HCT116 (cell line): ENCODE measurements around the gene MYO1A. TPM values are rescaled to one million over a fixed set of nuclear protein-coding genes. Genes with fewer than 3 reads are reported as not detected.
"Not testable (repeated sequence)": the region's sequence is repeated elsewhere in the genome, so short reads cannot be mapped to it uniquely, and the experiment has no call there.

ENCODE experiments used
- ATAC-seq: fragments of 200-7000 bp; cut with Tn5 transposase; 2 replicates; pipeline ENCODE4 v1.9.1; 2020; ENCODE audit warnings: mild to moderate bottlenecking, moderate library complexity
- BruUV-seq: library from RNA; stranded (reverse); fragments of 400-500 nt; replicated peaks from 2 replicates; lab custom pipeline; 2021; lab: Mats Ljungman, UMichigan
- CTCF ChIA-PET: fragments of 300-600 bp; sonication (Branson Sonifier 250); formaldehyde crosslinking; loops from one replicate; lab custom pipeline; 2021; ENCODE audit warnings: antibody characterized with exemption; lab: Charles Lee
- POLR2A ChIA-PET: fragments of 300-600, 350-600 bp; sonication (Branson Sonifier 250); formaldehyde crosslinking; loops from one replicate; lab custom pipeline; 2021; ENCODE audit warnings: antibody characterized with exemption; lab: Charles Lee
- RAD21 ChIA-PET, 2 experiments: fragments of 300-600 bp; sonication (Branson Sonifier 250); formaldehyde crosslinking; loops; one replicate each; lab custom pipeline; 2023; ENCODE audit warnings: low total read pairs in 2 of 2; ENCODE audit not compliant: uncharacterized antibody in 2 of 2, unreplicated experiment in 2 of 2, low non-redundant PET in 1 of 2; lab: Charles Lee
- DNase-seq: peaks from one replicate; pipeline ENCODE4 v3.0.0-alpha.2; 2010; ENCODE audit warnings: low read depth, low spot score
- H2AFZ ChIP-seq: fragments of 200-600 bp; shearing (Covaris generic), sonication (generic); 2 replicates; pipeline ENCODE4 v1.6.1; 2017; ENCODE audit warnings: low read depth, mixed run types, mixed read lengths, antibody characterized with exemption, low read length; ENCODE audit not compliant: poor library complexity, severe bottlenecking
- H3K27ac ChIP-seq: 2 replicates; pipeline ENCODE4 v1.5.1; 2012; ENCODE audit warnings: low read depth, low read length
- H3K27me3 ChIP-seq: fragments of 200-600 bp; sonication (generic); 2 replicates; pipeline ENCODE4 v1.6.1; 2016; ENCODE audit warnings: mixed run types, low read length, mixed read lengths; ENCODE audit not compliant: insufficient read depth
- H3K36me3 ChIP-seq, 2 experiments: fragments of 200-500 bp in 1 of 2; fragments of 200-600 bp in 1 of 2; sonication (Bioruptor generic) in 1 of 2; sonication (generic) in 1 of 2; 2 replicates each; pipeline versions ENCODE4 v1.5.1 to v1.6.1; 2014 to 2016; ENCODE audit warnings: low read length in 2 of 2, inconsistent platforms in 1 of 2, mixed read lengths in 1 of 2, mixed run types in 1 of 2; ENCODE audit not compliant: insufficient read depth in 2 of 2, control insufficient read depth in 1 of 2
- H3K4me1 ChIP-seq, 2 experiments: fragments of 200-600 bp in 1 of 2; sonication (generic) in 1 of 2; 2 replicates each; pipeline versions ENCODE4 v1.5.1 to v1.6.1; 2012 to 2017; ENCODE audit warnings: low read length in 2 of 2, inconsistent platforms in 1 of 2, mild to moderate bottlenecking in 1 of 2, mixed read lengths in 1 of 2, mixed run types in 1 of 2, moderate library complexity in 1 of 2; ENCODE audit not compliant: insufficient read depth in 2 of 2, control insufficient read depth in 1 of 2
- H3K4me2 ChIP-seq: fragments of 200-600 bp; sonication (generic); 2 replicates; pipeline ENCODE4 v1.6.1; 2017; ENCODE audit warnings: mixed run types, low read length, mixed read lengths
- H3K4me3 ChIP-seq, 2 experiments: fragments of 200-600 bp in 1 of 2; sonication (generic) in 1 of 2; replicated peaks in 1 of 2; 2 replicates each; pipeline ENCODE4 v1.5.1; 2011 to 2016; ENCODE audit warnings: low read length in 2 of 2, control low read depth in 1 of 2, low read depth in 1 of 2, mild to moderate bottlenecking in 1 of 2, mixed read lengths in 1 of 2, mixed run types in 1 of 2
- H3K79me2 ChIP-seq: fragments of 200-600 bp; sonication (generic); 2 replicates; pipeline ENCODE4 v1.6.1; 2017; ENCODE audit warnings: mild to moderate bottlenecking, mixed run types, low read length, moderate library complexity, mixed read lengths; ENCODE audit not compliant: insufficient read depth
- H3K9ac ChIP-seq: fragments of 200-600 bp; sonication (generic); 2 replicates; pipeline ENCODE4 v1.6.1; 2016; ENCODE audit warnings: low read length, mixed read lengths
- H3K9me2 ChIP-seq: fragments of 200-600 bp; sonication (generic), shearing (Covaris generic); 2 replicates; pipeline ENCODE4 v1.6.1; 2017; ENCODE audit warnings: mixed run types, mild to moderate bottlenecking, moderate library complexity; ENCODE audit not compliant: insufficient read depth
- H3K9me3 ChIP-seq, 2 experiments: fragments of 200-500 bp in 1 of 2; fragments of 200-600 bp in 1 of 2; sonication (Bioruptor generic) in 1 of 2; sonication (generic) in 1 of 2; 2 replicates each; pipeline ENCODE4 v1.6.1; 2014 to 2017; ENCODE audit warnings: low read length in 2 of 2, mixed read lengths in 2 of 2, inconsistent platforms in 1 of 2, low read depth in 1 of 2, mild to moderate bottlenecking in 1 of 2, mixed run types in 1 of 2, moderate library complexity in 1 of 2; ENCODE audit not compliant: control insufficient read depth in 1 of 2, insufficient read depth in 1 of 2
- H4K20me1 ChIP-seq: fragments of 200-600 bp; sonication (generic), shearing (Covaris generic); 2 replicates; pipeline ENCODE4 v1.6.1; 2017; ENCODE audit warnings: mixed run types, mild to moderate bottlenecking, moderate library complexity; ENCODE audit not compliant: insufficient read depth
- JUND ChIP-seq: IDR thresholded peaks from 2 replicates; pipeline ENCODE4 v1.6.1; 2012
- intact Hi-C: fragments of 100-400 bp; cut with micrococcal nuclease; formaldehyde crosslinking; loops from 2 replicates; pipeline ENCODE4 v1.10.0; 2022
- total RNA-seq: library from RNA; stranded (reverse); gene quantifications from one replicate; pipeline ENCODE4 v1.2.1, GENCODE V29; 2021; ENCODE audit not compliant: unreplicated experiment

Gene MYO1A
- total RNA-seq, 1 experiment from 2014 or later, result 0.76 TPM

- H3K4me3 ChIP-seq, H2AFZ ChIP-seq, H3K27me3 ChIP-seq, H3K9me2 ChIP-seq, ATAC-seq, CTCF ChIA-PET, H3K4me2 ChIP-seq, H3K9ac ChIP-seq, H3K27ac ChIP-seq, H3K9me3 ChIP-seq, POLR2A ChIA-PET, H3K79me2 ChIP-seq, H4K20me1 ChIP-seq, RAD21 ChIA-PET, BruUV-seq, intact Hi-C loops, DNase-seq: not testable (repeated sequence)
- peaks cover 5 to 14% of the 10 kb centered on the region in 2 experiments; a peak in 3 of 4 replicates for H3K36me3 ChIP-seq
- peaks cover 0 to 12% of the 10 kb centered on the region in 2 experiments; a peak in 3 of 4 replicates for H3K4me1 ChIP-seq
Observed at GRCh38 chr12:57053901-57054300, 4.0 kb upstream of the MYO1A start.

DNA sequence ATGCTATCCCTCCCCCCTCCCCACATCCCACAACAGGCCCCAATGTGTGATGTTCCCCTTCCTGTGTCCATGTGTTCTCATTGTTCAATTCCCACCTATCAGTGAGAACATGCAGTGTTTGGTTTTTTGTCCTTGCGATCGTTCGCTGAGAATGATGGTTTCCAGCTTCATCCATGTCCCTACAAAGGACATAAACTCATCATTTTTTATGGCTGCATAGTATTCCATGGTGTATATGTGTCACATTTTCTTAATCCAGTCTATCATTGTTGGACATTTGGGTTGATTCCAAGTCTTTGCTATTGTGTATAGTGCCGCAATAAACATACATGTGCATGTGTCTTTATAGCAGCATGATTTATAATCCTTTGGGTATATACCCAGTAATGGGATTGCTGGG is 3.2 kb upstream of the MYO1A start:
- H2AFZ ChIP-seq, H4K20me1 ChIP-seq, DNase-seq, H3K27ac ChIP-seq, H3K9me2 ChIP-seq, H3K79me2 ChIP-seq, intact Hi-C loops, H3K4me3 ChIP-seq, BruUV-seq, H3K36me3 ChIP-seq, POLR2A ChIA-PET, H3K4me2 ChIP-seq, H3K9ac ChIP-seq, H3K9me3 ChIP-seq, RAD21 ChIA-PET, CTCF ChIA-PET, H3K27me3 ChIP-seq, ATAC-seq: not testable (repeated sequence)
- peaks cover 4 to 19% of the 10 kb centered on the region in 2 experiments for H3K4me1 ChIP-seq

DNA sequence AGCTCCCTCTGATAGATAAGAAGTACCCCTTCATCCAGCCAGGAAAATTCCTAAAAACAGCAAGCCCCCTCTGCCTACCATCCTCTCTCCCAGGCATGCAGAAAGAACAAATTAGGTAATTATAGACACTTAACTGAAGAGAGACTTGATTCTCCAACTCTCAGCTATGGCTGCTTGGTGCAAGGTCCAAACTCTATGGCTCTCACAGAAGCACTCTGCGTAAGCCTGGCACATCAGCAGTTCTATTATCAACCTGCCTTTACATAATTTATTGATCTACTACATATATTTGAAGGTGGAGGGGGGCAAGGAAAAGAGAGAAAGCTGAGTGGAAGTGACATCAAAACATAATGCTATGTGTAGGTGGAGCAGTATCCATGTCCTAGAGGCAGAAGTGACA is 1.1 kb upstream of the MYO1A start:
- Histone ChIP-seq H3K9me2 (no peaks in the 10 kb centered on the region), H2AFZ (no peak overlapping the region), H3K36me3 (no peaks in the 10 kb centered on the region), H3K27me3 (no peaks in the 10 kb centered on the region; the same call in 1 of the 2 replicates), H3K4me1 (peaks cover 4 to 26% of the 10 kb centered on the region in 2 experiments), H3K9me3 (no peaks in the 10 kb centered on the region), H4K20me1 (no peaks in the 10 kb centered on the region), H3K4me3 (no peak overlapping the region), H3K79me2 (no peaks in the 10 kb centered on the region), H3K4me2 (no peak overlapping the region), H3K9ac (no peak overlapping the region), H3K27ac (no peak overlapping the region)
- TF ChIP-seq JUND, result no peak
- no TSS peak for BruUV-seq
- intact Hi-C loops, result no loop called here
- RAD21 ChIA-PET, result no interaction called here
- ATAC-seq (no peak), DNase-seq (no peak)
- CTCF ChIA-PET, result interaction anchor here (1.3 to 1.6 kb wide), 2 partner anchors 10 to 18 kb away, joined by 3 to 4 read pairs; no protein-coding TSS in a partner anchor
- POLR2A ChIA-PET, result no interaction called here
